Activated gamma-delta T cell treated with anti-CD3 and anti-CD28 coated beads, Interleukin-2, amount 50 U/mL, for 16 hours (primary cell): ENCODE data around the gene PCSK2.

Source experiments
- DNase-seq: peaks from one replicate; pipeline ENCODE4 v3.0.0-alpha.2; 2020; ENCODE audit warnings: low read depth

PCSK2 gene

DNA sequence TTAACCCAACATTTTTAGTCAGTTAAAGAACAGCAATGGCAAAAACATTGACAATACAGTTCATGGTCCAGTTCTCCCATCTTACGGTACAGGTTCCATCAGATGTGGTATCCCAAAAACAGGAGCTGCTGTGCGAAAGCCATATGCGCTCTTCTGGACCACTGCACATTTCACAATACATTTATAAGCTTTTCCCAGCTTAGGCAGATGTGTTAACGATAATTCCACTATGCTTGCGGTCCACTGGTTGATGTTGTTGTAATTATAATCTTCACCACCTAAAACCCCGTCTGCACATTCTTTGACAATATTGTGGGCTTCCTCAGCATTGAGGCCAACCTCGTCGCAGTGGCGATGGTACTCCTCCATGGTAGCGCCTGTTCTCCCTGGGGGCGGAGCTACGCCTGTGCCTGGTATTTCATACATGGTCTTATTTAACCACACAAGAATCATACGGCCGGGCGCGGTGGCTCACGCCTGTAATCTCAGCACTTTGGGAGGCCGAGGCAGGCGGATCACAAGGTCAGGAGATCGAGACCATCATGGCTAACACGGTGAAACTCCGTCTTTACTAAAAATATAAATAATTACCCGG is 252.3 kb downstream of the PCSK2 start:
- DNase-seq = no peak

DNA sequence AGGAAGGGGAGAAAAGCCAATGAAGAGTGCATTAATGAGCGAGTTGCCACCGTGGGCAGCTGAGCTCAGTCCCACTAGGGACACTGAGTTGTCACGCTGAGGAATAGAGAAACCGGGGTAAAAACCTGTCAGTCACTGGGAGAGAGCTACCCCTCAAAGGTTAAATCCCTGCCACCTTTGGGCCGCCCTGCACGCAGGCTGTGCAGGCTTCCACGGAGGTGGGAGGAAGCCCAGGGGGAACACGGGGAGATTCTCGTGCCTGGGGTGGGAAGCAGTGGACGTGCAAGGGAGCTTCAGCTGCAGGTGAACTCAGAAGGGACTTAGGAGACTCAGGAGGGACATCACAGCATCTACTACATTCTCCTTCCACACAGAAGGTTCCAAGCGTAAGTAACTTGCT is 253.9 kb downstream of the PCSK2 start:
- no peak for DNase-seq

- DNase-seq = no peak
These were observed 254.8 kb downstream of the PCSK2 start for GRCh38 chr20:17481661-17482060.

GRCh38 chr20:17482536-17482935 is 255.7 kb downstream of the PCSK2 start:
- no peak for DNase-seq

DNA sequence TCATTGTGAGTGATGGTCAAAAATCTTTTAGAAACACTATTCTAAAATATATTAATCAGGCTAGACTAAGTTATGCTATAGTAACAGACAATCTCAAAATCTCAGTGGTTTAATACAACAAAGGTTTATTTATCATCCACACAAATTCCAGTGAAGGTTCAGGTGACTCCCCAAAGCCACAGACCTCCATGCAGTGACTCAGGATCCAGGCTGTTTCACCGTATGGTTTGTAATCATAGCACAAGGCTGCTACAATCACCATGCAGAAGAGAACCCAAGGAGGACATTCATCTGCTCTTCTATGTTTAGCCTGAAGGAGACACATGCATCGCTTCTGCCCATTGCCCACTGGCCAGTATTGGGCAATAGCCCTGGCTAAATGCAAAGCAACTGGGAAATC is 258.2 kb downstream of the PCSK2 start:
- DNase-seq = no peak

DNA sequence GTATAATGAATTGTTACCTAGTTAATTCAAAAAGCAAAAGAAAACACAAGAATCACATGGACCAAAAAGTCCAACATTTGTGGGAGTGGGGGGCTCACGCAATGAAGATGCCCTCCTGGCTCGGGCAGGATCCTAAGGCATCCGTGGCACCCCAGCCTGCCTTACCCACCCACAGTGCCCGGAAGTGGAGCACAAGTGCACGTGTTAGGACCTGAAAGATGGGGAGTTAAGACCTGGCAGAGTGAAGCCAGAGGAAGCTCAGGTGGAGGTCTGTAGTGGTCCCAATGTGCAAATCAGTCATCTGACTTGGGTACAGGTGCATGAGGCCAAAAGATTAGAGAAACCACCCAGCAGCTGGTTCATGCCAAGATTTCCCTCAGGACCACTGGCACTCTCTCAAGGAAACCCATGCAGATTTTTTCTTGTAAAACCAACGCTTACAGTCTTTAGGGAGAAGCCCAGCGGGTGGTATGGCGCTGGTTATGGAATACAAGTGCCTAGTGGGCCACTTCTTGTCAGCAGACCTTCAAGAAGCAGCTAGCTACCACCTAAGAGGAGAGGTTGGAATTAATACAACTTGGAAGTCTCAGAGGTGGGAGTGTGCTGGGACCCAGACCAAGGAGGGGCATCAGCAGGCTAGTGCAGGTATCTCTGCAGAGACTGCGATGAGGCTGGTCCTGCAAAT is 262.2 kb downstream of the PCSK2 start:
- no peak for DNase-seq

- no peak for DNase-seq
These were observed 263.7 kb downstream of the PCSK2 start for GRCh38 chr20:17490501-17490900.

DNA sequence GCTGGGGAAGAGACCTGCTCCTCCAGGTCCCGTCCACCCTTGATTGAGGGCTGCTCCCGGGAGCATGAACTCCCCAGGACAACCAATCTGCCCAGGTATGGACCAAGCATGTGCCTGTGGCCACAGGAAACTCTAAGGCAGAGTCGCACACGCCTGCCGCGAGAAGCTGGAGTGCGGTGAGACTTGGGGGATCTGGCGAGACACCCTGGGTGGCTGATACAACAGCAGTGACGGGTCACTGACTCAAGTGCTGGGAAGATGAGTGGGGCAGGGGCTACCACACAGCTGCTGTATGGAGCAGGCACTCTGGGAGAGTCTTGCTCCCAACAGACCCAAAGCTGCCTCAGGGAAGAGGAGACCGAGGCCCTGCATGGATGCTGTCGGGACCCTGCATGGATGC is 264.2 kb downstream of the PCSK2 start:
- no peak for DNase-seq

DNA sequence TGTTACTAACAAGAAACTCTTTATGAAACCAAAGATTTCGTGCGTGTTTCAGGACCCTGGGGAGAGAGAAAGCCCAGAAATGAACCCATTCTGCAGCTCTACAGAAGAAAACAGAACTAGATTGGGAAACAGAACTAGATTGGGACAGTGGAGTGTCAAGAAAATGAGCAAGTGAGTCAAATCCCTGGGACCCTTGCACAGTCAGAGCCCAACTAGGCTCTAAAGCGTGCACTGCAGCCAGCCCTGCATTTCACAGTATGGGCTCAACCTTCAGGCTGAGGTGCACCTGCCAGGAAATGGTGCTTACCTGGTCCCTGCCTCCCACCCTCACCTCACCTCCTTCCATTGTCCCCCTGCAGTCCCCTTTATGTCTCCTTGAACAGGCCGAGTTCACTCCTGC is 264.6 kb downstream of the PCSK2 start:
- DNase-seq = no peak

DNA sequence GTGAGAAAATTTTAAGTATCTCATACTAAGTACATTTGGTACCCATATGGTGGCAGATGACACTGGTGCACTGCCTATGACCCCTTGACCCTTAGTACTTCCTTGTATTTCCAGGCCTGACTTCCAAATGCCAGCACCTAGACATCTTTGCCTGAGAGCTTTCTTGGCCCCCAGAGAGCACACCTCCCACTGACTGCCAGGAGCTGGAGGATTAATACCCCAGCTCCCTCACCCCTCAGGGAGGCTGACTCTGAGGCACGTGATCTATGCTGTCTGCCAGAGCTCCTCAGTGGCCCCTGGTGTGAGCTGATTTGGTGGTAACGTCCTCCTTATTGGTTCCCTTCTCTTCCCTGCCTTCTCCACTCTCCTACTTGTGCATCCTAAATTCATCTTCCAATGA is 266.3 kb downstream of the PCSK2 start:
- no peak for DNase-seq

- no peak for DNase-seq
These were observed 267.4 kb downstream of the PCSK2 start for GRCh38 chr20:17494201-17494600.

- DNase-seq = no peak
These were observed 269.0 kb downstream of the PCSK2 start for GRCh38 chr20:17495826-17496225.

- no peak for DNase-seq
These were observed 271.2 kb downstream of the PCSK2 start for GRCh38 chr20:17497821-17498580.

DNA sequence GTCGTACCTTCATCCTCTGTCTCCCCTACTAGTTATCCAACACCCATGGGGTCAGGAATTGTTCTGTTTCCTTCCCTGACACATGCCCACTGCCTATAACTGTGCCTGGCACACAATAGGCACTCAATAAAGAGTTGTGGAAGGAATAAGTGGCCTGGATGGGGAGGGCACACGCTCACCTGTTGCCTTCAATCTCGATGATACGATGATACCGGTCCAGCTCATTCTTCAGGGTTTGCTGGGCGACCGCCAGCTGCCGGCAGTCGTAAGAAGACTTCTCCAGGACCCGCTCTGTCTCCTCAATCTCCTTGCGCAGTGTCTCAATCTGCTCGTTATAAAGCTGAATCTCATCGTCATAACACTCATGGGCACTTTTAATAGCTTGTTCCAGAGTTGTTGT is 271.8 kb downstream of the PCSK2 start:
- DNase-seq = no peak

GRCh38 chr20:17499041-17499440 is 272.2 kb downstream of the PCSK2 start:
- no peak for DNase-seq

DNA sequence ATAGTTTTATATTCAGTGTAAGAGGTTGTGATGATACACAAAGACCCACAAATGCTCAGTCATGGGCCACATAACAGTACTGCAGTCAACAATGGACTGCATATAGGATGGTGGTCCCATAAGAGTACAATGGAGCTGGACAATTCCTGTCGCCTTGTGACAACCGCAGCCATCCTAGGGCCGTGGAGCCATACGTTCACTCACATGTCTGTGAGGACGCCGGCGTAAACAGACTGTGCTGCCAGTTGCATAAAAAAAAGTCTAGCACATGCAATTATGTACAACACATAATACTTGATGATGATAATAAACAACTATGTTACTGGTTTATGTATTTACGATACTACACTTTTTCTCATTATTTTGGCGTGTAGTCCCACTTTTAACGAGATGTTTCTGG is 273.4 kb downstream of the PCSK2 start:
- no peak for DNase-seq

DNA sequence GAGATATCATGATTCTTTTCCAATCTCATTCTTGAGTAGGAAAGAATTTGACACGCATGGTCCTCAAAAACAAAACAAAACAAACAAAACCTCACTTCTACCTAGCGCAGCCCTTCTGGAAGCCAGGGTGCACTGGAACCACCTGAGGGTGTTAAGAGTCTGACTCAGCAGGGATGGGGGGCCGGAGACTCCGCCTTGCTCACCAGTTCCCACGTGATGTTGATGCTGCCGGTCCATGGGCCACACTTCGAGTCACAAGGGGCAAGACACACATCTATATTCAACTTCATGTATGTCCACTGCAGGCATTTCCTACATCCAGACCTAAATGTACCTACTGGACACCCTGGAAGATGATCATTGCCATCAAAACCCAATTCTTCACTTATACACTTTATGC is 274.0 kb downstream of the PCSK2 start:
- DNase-seq = no peak

GRCh38 chr20:17501701-17502100 is 274.9 kb downstream of the PCSK2 start:
- no peak for DNase-seq

- no peak for DNase-seq
These were observed 275.3 kb downstream of the PCSK2 start for GRCh38 chr20:17502105-17502504.

DNA sequence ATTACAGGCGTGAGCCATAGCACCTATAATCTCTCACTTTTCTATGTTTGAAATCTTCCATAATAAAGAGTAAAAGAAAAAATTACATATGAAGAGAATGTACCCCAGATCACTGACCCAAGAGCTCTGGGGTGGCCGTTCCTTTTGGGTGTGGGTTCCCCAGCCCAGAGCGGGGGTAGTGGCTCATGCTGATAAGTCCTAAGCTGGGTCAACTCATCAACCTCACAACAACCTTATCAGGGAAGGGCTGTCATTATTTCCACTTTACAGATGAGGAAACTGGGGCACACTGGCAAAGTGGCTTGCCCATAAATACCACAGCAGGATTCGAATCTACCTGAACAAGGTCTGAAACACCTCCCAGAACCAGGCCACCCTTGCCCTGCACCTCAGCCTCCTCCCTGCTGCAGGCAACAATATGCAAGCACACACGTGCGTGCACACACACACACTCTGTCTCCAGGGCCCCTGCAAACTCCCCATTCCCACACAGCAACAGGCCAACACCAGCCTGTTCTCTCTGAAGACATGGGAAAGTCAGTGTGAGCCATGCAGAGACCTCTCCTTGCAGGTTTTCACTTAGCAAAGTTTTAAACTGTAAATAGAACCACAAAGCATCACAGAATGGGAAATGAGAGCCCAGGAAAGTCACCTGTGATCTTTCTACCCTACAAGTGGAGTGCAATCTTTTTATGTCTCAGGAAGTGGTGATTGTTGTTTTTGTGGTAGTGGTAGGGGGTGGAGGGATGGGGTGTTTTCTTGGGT is 276.6 kb downstream of the PCSK2 start:
- no peak for DNase-seq

DNA sequence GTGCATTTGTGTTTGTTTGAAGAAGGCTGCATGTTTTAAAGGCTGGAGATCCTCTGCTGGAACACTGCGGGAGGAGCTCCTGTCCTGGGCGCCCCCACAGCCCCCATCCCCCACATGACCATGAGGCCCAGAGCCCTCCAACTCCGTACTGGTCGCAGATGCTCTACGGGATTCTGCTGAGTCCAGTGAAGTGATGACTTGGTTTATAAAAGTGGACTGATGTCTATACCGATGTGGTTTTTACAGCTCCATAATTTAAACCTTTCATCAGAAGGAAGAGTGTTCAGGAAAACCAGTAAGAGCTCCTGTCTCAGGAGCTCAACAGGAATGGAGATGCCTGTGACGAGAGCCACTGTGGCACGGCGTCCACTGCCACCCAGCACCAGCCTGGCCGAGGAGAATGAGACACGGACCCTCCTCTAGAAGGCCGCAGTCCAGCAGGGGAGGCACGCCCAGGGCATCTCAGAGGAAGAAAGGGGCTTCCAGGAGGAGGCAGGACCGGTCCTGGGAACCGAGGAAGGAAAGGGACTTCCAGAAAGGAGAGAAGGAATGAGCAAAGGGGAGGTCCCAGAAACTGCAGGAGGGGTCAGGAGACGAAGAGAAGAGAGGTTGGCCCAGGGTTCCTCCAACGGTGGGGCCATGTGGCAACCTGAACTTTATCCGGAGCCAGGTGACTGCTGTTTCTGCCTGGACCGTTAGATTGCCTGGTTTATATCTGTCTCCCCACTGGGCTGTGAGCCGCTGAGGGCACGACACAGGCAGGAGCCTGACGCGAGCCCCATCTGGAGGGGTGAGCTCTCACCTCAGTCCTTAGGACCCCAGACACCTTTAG is 277.4 kb downstream of the PCSK2 start:
- no peak for DNase-seq
